Activated CD8-positive, alpha-beta memory T cell treated with anti-CD3 and anti-CD28 coated beads for 48 hours (primary cell): ENCODE results near the gene SHKBP1.

Experiments used
- DNase-seq, 3 experiments: peaks; one replicate each; pipeline ENCODE4 v3.0.0-alpha.2; 2020; ENCODE audit warnings: low read depth in 2 of 3, low spot score in 2 of 3

The SHKBP1 gene

DNA sequence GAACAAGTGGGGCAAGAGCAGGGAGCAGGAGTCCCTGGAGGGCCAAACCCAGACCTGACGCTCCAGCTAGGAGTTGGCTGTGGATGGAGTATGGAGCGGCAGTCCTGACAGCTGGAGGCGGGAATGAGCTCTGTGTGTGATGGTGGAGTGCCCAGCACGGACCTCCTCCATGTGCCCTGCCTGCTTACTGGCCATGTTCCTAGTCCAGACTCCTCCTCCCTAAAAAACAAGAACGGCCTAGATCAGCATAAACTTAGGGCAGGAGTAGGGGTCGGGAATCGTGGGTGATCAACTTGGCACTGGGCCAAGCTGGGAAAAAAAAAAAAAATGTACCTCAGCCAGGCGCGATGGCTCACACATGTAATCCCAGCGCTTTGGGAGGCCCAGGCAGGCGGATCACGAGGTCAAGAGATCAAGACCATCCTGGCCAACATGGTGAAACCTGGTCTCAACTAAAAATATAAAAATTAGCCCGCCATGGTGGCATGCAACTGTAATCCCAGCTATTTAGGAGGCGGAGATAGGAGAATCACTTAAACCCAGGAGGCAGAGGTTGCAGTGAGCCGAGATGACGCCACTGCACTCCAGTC, 54.0 kb downstream of the SHKBP1 start:
- no peak for DNase-seq

DNA sequence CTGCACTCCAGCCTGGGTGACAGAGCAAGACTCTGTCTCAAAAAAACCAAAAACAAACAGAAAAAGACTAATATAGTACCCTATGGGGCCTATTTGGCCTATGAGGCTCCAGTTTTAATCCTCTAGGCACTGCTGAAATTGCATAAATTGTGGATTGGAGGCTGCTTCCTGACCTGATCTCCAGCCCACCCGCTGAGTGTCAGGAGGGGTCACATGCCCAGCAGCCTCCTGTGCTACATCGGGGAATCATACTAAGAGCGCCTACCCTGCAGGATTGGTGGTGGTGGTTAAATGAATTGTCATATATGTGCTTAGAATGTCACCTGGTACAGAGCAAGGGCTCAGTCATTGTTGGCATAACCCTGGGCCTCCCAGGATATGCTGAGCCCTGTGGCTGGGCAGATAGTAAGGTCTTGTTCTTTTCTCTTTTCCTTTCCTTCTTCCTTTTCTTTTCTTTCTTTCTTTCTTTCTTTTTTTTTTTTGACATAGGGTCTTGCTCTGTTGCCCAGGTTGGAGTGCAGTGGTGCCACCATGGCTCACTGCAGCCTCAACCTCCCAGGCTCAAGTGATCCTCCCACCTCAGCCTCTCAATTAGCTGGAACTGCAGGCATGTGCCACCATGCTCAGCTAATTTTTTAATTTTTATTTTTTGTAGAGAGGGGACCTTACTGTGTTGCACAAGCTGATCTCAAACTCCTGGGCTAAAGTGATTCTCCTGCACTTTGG, 55.8 kb downstream of the SHKBP1 start:
- no peak for DNase-seq

DNA sequence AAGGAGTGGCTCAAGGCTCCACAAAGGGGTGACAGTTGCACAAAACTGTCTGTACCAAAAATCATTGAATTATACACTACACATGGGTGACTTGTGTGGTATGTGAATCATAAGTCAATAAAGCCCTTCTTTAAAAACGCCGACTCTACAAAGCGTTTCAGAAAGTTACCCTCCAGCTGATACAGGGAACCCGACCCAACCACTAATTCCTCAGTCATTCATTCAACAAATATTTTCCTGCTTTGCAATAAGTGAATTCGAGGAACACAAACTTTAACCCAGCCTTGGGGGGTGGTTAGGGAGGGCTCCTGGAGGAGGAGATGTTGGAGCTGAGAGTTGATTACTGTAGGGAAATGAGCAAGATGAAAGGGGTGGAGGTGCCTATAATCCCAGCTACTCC, 56.5 kb downstream of the SHKBP1 start:
- DNase-seq, result no peak

DNA sequence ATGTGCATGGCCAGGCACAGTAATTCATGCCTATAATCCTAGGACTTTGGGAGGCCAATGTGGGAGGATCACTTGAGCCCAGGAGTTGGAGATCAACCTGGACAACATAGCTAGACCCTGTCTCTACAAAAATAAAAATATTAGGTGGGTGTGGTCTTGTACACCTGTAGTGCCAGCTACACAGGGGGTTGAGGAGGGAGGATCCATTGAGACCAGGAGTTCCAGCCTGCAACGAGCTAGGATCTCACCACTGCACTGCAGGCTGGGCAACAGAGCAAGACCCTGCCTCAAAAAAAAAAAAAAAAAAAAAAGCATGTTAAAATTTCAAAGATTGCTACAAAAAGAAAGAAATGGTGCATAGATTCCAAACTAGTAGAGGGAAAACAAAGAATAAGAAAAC, 61.7 kb downstream of the SHKBP1 start:
- no peak for DNase-seq

DNA sequence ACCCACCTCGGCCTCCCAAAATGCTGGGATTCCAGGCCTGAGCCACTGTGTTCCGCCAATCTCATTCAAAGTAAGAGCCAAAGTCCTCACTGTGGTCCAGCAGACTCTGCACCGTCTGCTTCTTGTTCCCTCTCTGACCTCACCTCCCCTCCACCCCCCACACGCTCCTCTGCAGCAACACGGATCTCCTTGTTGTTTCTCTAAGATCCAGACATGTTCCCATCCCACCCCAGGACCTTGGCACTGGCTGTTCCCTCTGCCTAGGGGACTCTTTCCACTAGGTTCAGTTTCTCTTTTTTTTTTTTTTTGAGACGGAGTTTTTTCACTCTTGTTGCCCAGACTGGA, 62.9 kb downstream of the SHKBP1 start:
- DNase-seq, result no peak

DNA sequence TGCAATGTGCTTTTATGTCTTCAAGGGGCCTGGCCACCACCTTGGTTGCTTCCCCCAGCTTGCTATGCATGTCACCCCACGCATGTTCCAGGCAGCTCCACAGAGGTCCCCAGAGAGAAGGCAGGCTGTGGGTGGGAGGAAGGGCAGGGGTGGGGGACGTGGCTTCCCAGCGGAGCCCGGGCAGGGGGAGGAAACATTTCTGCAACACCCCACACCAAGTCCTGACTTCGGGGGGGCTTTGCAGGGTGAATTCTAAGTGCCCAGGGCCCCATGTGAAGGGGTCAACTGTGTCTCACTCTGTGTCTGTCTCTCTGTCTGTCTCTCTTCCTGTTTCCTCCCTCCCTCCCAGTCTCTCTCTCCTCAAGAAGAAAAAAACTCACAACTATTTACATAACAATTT, 64.1 kb downstream of the SHKBP1 start:
- no peak for DNase-seq
